K562 (cell line): ENCODE data around the gene NOSTRIN. TPM values are rescaled to one million over a fixed set of nuclear protein-coding genes. Genes with fewer than 3 reads are reported as not detected.

Experiments used
- ARHGAP35 ChIP-seq: fragments of 450-650 bp; IDR thresholded peaks from 2 replicates; pipeline ENCODE4 v1.6.1; 2018; ENCODE audit not compliant: partially characterized antibody
- BHLHE40 ChIP-seq: IDR thresholded peaks from 2 replicates; pipeline ENCODE4 v1.6.1; 2011; ENCODE audit warnings: low read length, improper control_type of control experiment
- CBFB ChIP-seq: sonication (generic); formaldehyde crosslinking; IDR thresholded peaks from 2 replicates; pipeline ENCODE4 v1.4.0; 2020; ENCODE audit warnings: mild to moderate bottlenecking, missing genetic modification reagents
- CEBPB ChIP-seq: fragments of 450-650 bp; IDR thresholded peaks from 2 replicates; pipeline ENCODE4 v1.6.1; 2016; ENCODE audit warnings: missing genetic modification characterization, missing compliant biosample characterization
- CREBBP ChIP-seq: IDR thresholded peaks from one replicate; pipeline ENCODE4 v1.6.1; 2012; ENCODE audit warnings: low read depth, mild to moderate bottlenecking, control low read depth, inconsistent platforms, low read length
- GABPB2 ChIP-seq: fragments of 250-450 bp; sonication (Bioruptor Pico); conservative IDR thresholded peaks from 2 replicates; pipeline ENCODE4 v1.5.1; 2021; ENCODE audit warnings: mild to moderate bottlenecking
- KAT8 ChIP-seq: fragments of 450-650 bp; IDR thresholded peaks from 2 replicates; pipeline ENCODE4 v1.6.1; 2016; ENCODE audit warnings: low read depth, mild to moderate bottlenecking
- MTA2 ChIP-seq: fragments of 450-650 bp; IDR thresholded peaks from 2 replicates; pipeline ENCODE4 v1.6.1; 2016; ENCODE audit warnings: low read depth
- NEUROD1 ChIP-seq: fragments of 150-350 bp; IDR thresholded peaks from 2 replicates; pipeline ENCODE4 v1.6.1; 2014; ENCODE audit warnings: borderline replicate concordance, low read length, low read depth; ENCODE audit not compliant: partially characterized antibody
- PHF20 ChIP-seq: fragments of 450-650 bp; IDR thresholded peaks from 2 replicates; pipeline ENCODE4 v1.6.1; 2018; ENCODE audit not compliant: partially characterized antibody
- PHTF2 ChIP-seq: fragments of 250-450 bp; sonication (Bioruptor Pico); IDR thresholded peaks from 2 replicates; pipeline ENCODE4 v1.5.0; 2021; ENCODE audit warnings: mild to moderate bottlenecking
- PPARD ChIP-seq: fragments of 250-450 bp; sonication (Bioruptor Pico); IDR thresholded peaks from 2 replicates; pipeline ENCODE4 v1.8.0; 2022; ENCODE audit warnings: inconsistent platforms, mild to moderate bottlenecking, moderate library complexity
- RUNX1 ChIP-seq: sonication (generic); IDR thresholded peaks from 2 replicates; pipeline ENCODE4 v1.6.1; 2016; ENCODE audit warnings: antibody characterized with exemption, low read depth
- TARDBP ChIP-seq: fragments of 450-650 bp; IDR thresholded peaks from 2 replicates; pipeline ENCODE4 v1.6.1; 2016
- TCF3 ChIP-seq: sonication (generic); formaldehyde crosslinking; IDR thresholded peaks from 2 replicates; pipeline ENCODE4 v1.4.0; 2020; ENCODE audit warnings: mild to moderate bottlenecking, missing genetic modification reagents
- ZNF134 ChIP-seq: fragments of 250-450 bp; sonication (Bioruptor Pico); conservative IDR thresholded peaks from 2 replicates; pipeline ENCODE4 v1.4.0; 2020
- ZNF282 ChIP-seq: sonication (generic); formaldehyde crosslinking; IDR thresholded peaks from 2 replicates; pipeline ENCODE4 v1.8.1; 2023; ENCODE audit warnings: missing genetic modification reagents
- ZNF586 ChIP-seq: fragments of 450-650 bp; formaldehyde crosslinking; conservative IDR thresholded peaks from 2 replicates; pipeline ENCODE4 v1.4.0; 2020; ENCODE audit warnings: mild to moderate bottlenecking, moderate library complexity
- ZNF79 ChIP-seq: fragments of 250-450 bp; sonication (Bioruptor Pico); IDR thresholded peaks from 2 replicates; pipeline ENCODE4 v1.4.0; 2020; ENCODE audit warnings: low read depth, mild to moderate bottlenecking, moderate library complexity
- polyA plus RNA-seq, 8 experiments: library from polyadenylated mRNA; depleted of rRNA in 4 of 8; stranded (reverse) in 5 of 8; unstranded in 3 of 8; fragments of >200 nt; fragmentation: Nextera tagmentation in 2 of 8; fragmentation: Illumina TruSeq in 1 of 8; extraction: Ambion mirVana in 2 of 8; extraction: Trizol in 1 of 8; gene quantifications; 2 replicates each; pipeline versions ENCODE4 v1.2.1 to v1.2.3, GENCODE V29; 2011 to 2014; ENCODE audit warnings: inconsistent platforms in 1 of 8, missing spikeins in 1 of 8
- total RNA-seq, 7 experiments: library from RNA; depleted of rRNA in 6 of 7; stranded (reverse); fragments of >200 nt in 6 of 7; fragmentation: Illumina TruSeq in 2 of 7; extraction: Trizol in 2 of 7; gene quantifications; 2 replicates each; pipeline versions ENCODE4 v1.2.1 to v1.2.3, GENCODE V29; 2011 to 2021; ENCODE audit warnings: low replicate concordance in 1 of 7
- TF ChIP-seq, protein P1 (sequence below): fragments of 250-450 bp; sonication (Bioruptor Pico); IDR thresholded peaks from 2 replicates; pipeline ENCODE4 v1.4.0; 2020; ENCODE audit warnings: mild to moderate bottlenecking, moderate library complexity, borderline replicate concordance
- TF ChIP-seq, protein P2 (sequence below): fragments of 450-650 bp; IDR thresholded peaks from 2 replicates; pipeline ENCODE4 v1.6.1; 2016
- TF ChIP-seq, protein P3 (sequence below): fragments of 250-450 bp; sonication (Bioruptor Pico); IDR thresholded peaks from 2 replicates; pipeline ENCODE4 v1.8.0; 2022; ENCODE audit warnings: inconsistent platforms, mild to moderate bottlenecking, moderate library complexity, borderline replicate concordance
- TF ChIP-seq, protein P4 (sequence below): sonication (generic); formaldehyde crosslinking; IDR thresholded peaks from 2 replicates; pipeline ENCODE4 v1.8.0; 2022; ENCODE audit warnings: missing genetic modification reagents, mild to moderate bottlenecking, borderline replicate concordance

The NOSTRIN gene
- total and polyA plus RNA-seq, 9 of the 15 experiments (the other 6 are each of a cell fraction or from before 2014, with no cell fraction given): 26.7 to 82.9 (median 56.3) TPM

DNA sequence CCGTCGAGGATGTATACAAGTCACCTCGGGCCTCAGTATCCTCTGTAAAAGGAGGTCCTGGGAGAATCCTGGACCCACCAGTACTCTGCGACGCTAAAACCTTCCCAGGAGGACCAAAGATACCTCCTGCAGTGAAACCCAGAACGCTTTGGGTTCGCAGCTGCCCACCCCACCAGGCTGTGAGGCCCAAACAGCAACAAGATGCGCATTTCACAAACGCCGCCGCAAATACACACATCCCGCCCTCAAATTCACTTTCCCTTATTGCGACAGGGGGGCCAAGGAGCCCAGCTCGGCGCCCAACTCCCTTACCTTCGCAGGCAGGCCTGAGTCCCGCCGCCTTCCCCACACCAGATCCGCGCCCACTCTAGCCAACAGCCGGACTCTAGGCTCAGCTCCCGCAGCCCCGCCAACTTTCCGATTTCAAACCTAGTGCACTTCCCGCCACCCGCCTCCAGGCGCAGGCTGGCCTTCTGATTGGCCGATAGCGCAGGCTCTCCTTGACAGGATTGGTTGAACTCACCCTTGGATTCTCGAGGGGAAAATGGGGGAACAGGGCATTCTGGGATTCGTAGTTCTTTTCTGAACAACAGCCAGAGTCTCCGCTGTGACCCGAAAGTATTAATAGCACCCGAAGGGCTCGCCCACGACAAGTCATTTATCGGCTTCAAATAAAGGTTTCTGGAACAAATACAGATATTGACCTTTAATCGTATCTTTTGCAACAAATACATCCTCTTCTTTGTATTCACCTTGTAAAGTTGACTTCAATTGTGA, 87.8 kb downstream of the NOSTRIN start, which contains the start of gene SPC25 (continued):
- TF ChIP-seq ZNF282 (CRISPR knock-in tag): no peak
- TF ChIP-seq RUNX1: no peak
- TF ChIP-seq, protein P1, sequence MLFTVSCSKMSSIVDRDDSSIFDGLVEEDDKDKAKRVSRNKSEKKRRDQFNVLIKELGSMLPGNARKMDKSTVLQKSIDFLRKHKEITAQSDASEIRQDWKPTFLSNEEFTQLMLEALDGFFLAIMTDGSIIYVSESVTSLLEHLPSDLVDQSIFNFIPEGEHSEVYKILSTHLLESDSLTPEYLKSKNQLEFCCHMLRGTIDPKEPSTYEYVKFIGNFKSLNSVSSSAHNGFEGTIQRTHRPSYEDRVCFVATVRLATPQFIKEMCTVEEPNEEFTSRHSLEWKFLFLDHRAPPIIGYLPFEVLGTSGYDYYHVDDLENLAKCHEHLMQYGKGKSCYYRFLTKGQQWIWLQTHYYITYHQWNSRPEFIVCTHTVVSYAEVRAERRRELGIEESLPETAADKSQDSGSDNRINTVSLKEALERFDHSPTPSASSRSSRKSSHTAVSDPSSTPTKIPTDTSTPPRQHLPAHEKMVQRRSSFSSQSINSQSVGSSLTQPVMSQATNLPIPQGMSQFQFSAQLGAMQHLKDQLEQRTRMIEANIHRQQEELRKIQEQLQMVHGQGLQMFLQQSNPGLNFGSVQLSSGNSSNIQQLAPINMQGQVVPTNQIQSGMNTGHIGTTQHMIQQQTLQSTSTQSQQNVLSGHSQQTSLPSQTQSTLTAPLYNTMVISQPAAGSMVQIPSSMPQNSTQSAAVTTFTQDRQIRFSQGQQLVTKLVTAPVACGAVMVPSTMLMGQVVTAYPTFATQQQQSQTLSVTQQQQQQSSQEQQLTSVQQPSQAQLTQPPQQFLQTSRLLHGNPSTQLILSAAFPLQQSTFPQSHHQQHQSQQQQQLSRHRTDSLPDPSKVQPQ (CRISPR knock-in tag): no peak
- TF ChIP-seq GABPB2: no peak
- no peak for TF ChIP-seq TARDBP
- TF ChIP-seq, protein P2, sequence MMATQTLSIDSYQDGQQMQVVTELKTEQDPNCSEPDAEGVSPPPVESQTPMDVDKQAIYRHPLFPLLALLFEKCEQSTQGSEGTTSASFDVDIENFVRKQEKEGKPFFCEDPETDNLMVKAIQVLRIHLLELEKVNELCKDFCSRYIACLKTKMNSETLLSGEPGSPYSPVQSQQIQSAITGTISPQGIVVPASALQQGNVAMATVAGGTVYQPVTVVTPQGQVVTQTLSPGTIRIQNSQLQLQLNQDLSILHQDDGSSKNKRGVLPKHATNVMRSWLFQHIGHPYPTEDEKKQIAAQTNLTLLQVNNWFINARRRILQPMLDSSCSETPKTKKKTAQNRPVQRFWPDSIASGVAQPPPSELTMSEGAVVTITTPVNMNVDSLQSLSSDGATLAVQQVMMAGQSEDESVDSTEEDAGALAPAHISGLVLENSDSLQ: peak; percentile 46; the same call in 1 of the 2 replicates
- no peak for TF ChIP-seq MTA2
- no peak for TF ChIP-seq TCF3 (CRISPR knock-in tag)
- no peak for TF ChIP-seq ZNF79 (CRISPR knock-in tag)
- TF ChIP-seq CBFB (CRISPR knock-in tag): no peak
- TF ChIP-seq PHTF2 (CRISPR knock-in tag): peak; percentile 66; the same call in 1 of the 2 replicates
- peak; percentile 78 for TF ChIP-seq PHF20
- TF ChIP-seq ZNF134: no peak
- no peak for TF ChIP-seq PPARD (CRISPR knock-in tag)
- peak; percentile 94 for TF ChIP-seq NEUROD1
- TF ChIP-seq KAT8: no peak
- peak; percentile 66; the same call in 1 of the 2 replicates for TF ChIP-seq CEBPB
- TF ChIP-seq CREBBP: no peak
- TF ChIP-seq ZNF586: no peak
- TF ChIP-seq, protein P3, sequence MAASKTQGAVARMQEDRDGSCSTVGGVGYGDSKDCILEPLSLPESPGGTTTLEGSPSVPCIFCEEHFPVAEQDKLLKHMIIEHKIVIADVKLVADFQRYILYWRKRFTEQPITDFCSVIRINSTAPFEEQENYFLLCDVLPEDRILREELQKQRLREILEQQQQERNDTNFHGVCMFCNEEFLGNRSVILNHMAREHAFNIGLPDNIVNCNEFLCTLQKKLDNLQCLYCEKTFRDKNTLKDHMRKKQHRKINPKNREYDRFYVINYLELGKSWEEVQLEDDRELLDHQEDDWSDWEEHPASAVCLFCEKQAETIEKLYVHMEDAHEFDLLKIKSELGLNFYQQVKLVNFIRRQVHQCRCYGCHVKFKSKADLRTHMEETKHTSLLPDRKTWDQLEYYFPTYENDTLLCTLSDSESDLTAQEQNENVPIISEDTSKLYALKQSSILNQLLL (CRISPR knock-in tag): no peak
- TF ChIP-seq, protein P4, sequence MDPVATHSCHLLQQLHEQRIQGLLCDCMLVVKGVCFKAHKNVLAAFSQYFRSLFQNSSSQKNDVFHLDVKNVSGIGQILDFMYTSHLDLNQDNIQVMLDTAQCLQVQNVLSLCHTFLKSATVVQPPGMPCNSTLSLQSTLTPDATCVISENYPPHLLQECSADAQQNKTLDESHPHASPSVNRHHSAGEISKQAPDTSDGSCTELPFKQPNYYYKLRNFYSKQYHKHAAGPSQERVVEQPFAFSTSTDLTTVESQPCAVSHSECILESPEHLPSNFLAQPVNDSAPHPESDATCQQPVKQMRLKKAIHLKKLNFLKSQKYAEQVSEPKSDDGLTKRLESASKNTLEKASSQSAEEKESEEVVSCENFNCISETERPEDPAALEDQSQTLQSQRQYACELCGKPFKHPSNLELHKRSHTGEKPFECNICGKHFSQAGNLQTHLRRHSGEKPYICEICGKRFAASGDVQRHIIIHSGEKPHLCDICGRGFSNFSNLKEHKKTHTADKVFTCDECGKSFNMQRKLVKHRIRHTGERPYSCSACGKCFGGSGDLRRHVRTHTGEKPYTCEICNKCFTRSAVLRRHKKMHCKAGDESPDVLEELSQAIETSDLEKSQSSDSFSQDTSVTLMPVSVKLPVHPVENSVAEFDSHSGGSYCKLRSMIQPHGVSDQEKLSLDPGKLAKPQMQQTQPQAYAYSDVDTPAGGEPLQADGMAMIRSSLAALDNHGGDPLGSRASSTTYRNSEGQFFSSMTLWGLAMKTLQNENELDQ: no peak
- TF ChIP-seq BHLHE40: no peak
- TF ChIP-seq ARHGAP35: peak; percentile 82
